Measurements from ENCODE around the gene ERP44. TPM values are rescaled to one million over a fixed set of nuclear protein-coding genes. Genes with fewer than 3 reads are reported as not detected.

ERP44 gene
- total and polyA plus RNA-seq, 7 experiments from 2014 or later: 9.8 to 38.2 (median 16.0) TPM

DNA sequence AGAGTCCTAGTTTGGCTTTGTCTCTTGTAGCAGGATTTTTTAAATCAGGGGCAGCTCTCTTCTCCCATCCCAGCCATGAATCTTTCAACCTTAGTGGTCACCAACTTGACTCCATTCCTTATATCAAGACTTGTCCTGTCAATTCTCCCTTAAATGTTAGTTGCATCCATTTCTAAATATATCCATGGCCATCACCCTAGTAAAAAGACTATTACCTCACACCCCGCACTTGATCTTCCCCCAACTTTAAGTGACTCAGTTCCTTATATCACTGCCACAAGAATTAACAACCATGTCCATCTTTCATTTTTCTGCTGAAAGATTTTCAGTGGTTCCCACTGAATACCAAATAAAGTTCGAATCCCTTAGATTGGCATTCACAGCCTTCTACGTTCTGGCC lies 125.3 kb downstream of the ERP44 start:
- Mint-ChIP-seq H3K4me1 (no peaks in the 10 kb centered on the region), H3K27ac (no peak overlapping the region), H3K9me3 (no peaks in the 10 kb centered on the region), H3K4me3 (no peak overlapping the region), H3K27me3 (no peaks in the 10 kb centered on the region), H3K36me3 (peaks cover 4 to 34% (median 18%) of the 10 kb centered on the region in 5 donors)
- no peak overlapping the region for H3K27ac ChIP-seq (ENCODE audit: low read depth, low read length)
- H3K27me3 ChIP-seq (ENCODE audit: control insufficient read depth in 2 of 2, insufficient read depth in 2 of 2, low read length in 2 of 2): no peaks in the 10 kb centered on the region
- H3K9me3 ChIP-seq (ENCODE audit: control insufficient read depth in 2 of 3, low read length in 3 of 3): no peaks in the 10 kb centered on the region
- intact Hi-C loops (cut with micrococcal nuclease): no loop called here
- ATAC-seq (no peak), DNase-seq (no peak)
- ChIA-PET CTCF (no interaction called here), POLR2A (no interaction called here)
- peaks cover 2 to 6% (median 6%) of the 10 kb centered on the region in 3 experiments for H3K36me3 ChIP-seq (ENCODE audit: control insufficient read depth in 2 of 3, insufficient read depth in 3 of 3, low read length in 3 of 3)
- no peak overlapping the region for H3K4me3 ChIP-seq (ENCODE audit: low read length)
- H3K4me1 ChIP-seq (ENCODE audit: control insufficient read depth in 2 of 2, insufficient read depth in 2 of 2, low read length in 2 of 2): no peaks in the 10 kb centered on the region

DNA sequence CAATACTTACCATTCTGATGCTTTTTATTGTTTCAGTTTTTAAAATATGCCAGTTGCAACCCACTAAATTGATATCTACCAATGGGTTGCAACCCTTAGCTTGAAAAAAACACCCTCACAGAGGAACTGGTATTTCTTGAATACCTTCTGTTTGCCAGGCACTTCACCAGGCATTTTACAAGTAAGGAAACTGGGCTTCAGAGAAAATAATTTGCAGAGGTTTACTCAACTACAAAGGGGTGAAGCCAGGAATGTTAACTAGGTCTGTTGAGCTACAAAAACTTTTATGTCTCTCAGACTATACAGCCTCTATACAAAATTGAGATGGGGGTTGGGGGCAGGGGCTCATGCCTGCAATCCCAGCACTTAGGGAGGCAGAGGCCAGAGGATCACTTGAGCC lies 127.4 kb downstream of the ERP44 start:
- no peaks in the 10 kb centered on the region for H3K4me1 Mint-ChIP-seq
- H3K4me3 Mint-ChIP-seq: no peak overlapping the region
- H3K27ac Mint-ChIP-seq: no peak overlapping the region
- H3K36me3 ChIP-seq (ENCODE audit: control insufficient read depth in 2 of 3, insufficient read depth in 3 of 3, low read length in 3 of 3): peaks cover 6 to 20% (median 6%) of the 10 kb centered on the region in 3 experiments
- intact Hi-C loops (cut with micrococcal nuclease): no loop called here
- no peak overlapping the region for H3K4me3 ChIP-seq (ENCODE audit: low read length)
- DNase-seq: no peak
- H3K4me1 ChIP-seq (ENCODE audit: control insufficient read depth in 2 of 2, insufficient read depth in 2 of 2, low read length in 2 of 2): no peaks in the 10 kb centered on the region
- no peaks in the 10 kb centered on the region for H3K9me3 ChIP-seq (ENCODE audit: control insufficient read depth in 2 of 3, low read length in 3 of 3)
- ChIA-PET CTCF (no interaction called here), POLR2A (no interaction called here)
- H3K36me3 Mint-ChIP-seq: peaks cover 8 to 46% (median 28%) of the 10 kb centered on the region in 5 donors
- no peaks in the 10 kb centered on the region for H3K27me3 Mint-ChIP-seq
- no peaks in the 10 kb centered on the region for H3K9me3 Mint-ChIP-seq
- no peak overlapping the region for H3K27ac ChIP-seq (ENCODE audit: low read depth, low read length)
- ATAC-seq: no peak
- no peaks in the 10 kb centered on the region for H3K27me3 ChIP-seq (ENCODE audit: control insufficient read depth in 2 of 2, insufficient read depth in 2 of 2, low read length in 2 of 2)

- Histone ChIP-seq H3K4me3 (ENCODE audit: low read length) (no peak overlapping the region), H3K27ac (ENCODE audit: low read depth, low read length) (no peak overlapping the region), H3K36me3 (ENCODE audit: control insufficient read depth in 2 of 3, insufficient read depth in 3 of 3, low read length in 3 of 3) (peaks cover 6 to 20% (median 6%) of the 10 kb centered on the region in 3 experiments), H3K27me3 (ENCODE audit: control insufficient read depth in 2 of 2, insufficient read depth in 2 of 2, low read length in 2 of 2) (no peaks in the 10 kb centered on the region), H3K9me3 (ENCODE audit: control insufficient read depth in 2 of 3, low read length in 3 of 3) (no peaks in the 10 kb centered on the region), H3K4me1 (ENCODE audit: control insufficient read depth in 2 of 2, insufficient read depth in 2 of 2, low read length in 2 of 2) (no peaks in the 10 kb centered on the region)
- DNase-seq: no peak
- Mint-ChIP-seq H3K27ac (no peak overlapping the region), H3K4me3 (no peak overlapping the region), H3K36me3 (peaks cover 8 to 47% (median 34%) of the 10 kb centered on the region in 5 donors), H3K9me3 (no peaks in the 10 kb centered on the region), H3K4me1 (no peaks in the 10 kb centered on the region), H3K27me3 (no peaks in the 10 kb centered on the region)
- POLR2A ChIA-PET: no interaction called here
- intact Hi-C loops (cut with micrococcal nuclease): no loop called here
- no peak for ATAC-seq
- CTCF ChIA-PET: no interaction called here
Observed at GRCh38 chr9:99970481-99970880, 128.3 kb downstream of the ERP44 start.

- ATAC-seq (no peak), DNase-seq (no peak)
- Mint-ChIP-seq H3K9me3 (no peaks in the 10 kb centered on the region), H3K4me3 (no peak overlapping the region), H3K27me3 (no peaks in the 10 kb centered on the region), H3K4me1 (no peaks in the 10 kb centered on the region), H3K27ac (peak overlapping the region in 4 of 9 donors; percentile 8 to 39 (median 23)), H3K36me3 (peaks cover 11 to 59% (median 39%) of the 10 kb centered on the region in 5 donors)
- H3K36me3 ChIP-seq (ENCODE audit: control insufficient read depth in 2 of 3, insufficient read depth in 3 of 3, low read length in 3 of 3): peaks cover 6 to 25% (median 6%) of the 10 kb centered on the region in 3 experiments
- CTCF ChIA-PET: no interaction called here
- POLR2A ChIA-PET: no interaction called here
- H3K27ac ChIP-seq (ENCODE audit: low read depth, low read length): no peak overlapping the region
- intact Hi-C loops (cut with micrococcal nuclease): no loop called here
- no peaks in the 10 kb centered on the region for H3K9me3 ChIP-seq (ENCODE audit: control insufficient read depth in 2 of 3, low read length in 3 of 3)
- no peaks in the 10 kb centered on the region for H3K4me1 ChIP-seq (ENCODE audit: control insufficient read depth in 2 of 2, insufficient read depth in 2 of 2, low read length in 2 of 2)
- no peaks in the 10 kb centered on the region for H3K27me3 ChIP-seq (ENCODE audit: control insufficient read depth in 2 of 2, insufficient read depth in 2 of 2, low read length in 2 of 2)
- no peak overlapping the region for H3K4me3 ChIP-seq (ENCODE audit: low read length)
Observed at GRCh38 chr9:99967457-99967856, 131.3 kb downstream of the ERP44 start.

DNA sequence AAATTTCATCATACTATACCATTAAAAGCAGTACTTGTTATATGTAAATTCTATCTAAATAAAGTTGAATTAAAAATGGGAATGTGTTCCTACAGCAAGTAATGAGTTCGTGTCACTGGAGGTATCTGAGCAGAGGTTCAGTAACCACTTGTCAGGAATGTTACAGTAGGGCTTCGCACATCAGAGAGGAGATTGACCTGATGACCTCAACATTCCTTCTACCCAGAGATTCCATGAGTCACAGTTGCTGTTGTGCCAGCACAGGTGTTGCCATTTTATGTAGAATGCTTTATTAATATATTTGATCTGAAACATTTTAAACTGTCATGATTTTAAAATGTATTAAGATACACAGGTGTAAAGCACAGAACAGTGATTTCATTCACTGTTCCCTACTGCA lies 132.1 kb downstream of the ERP44 start:
- H3K36me3 ChIP-seq (ENCODE audit: control insufficient read depth in 2 of 3, insufficient read depth in 3 of 3, low read length in 3 of 3): peaks cover 6 to 30% (median 6%) of the 10 kb centered on the region in 3 experiments
- intact Hi-C loops (cut with micrococcal nuclease): no loop called here
- H3K4me3 Mint-ChIP-seq: no peak overlapping the region
- H3K27ac Mint-ChIP-seq: peak overlapping the region in 1 of 9 donors; percentile 49
- H3K27ac ChIP-seq (ENCODE audit: low read depth, low read length): no peak overlapping the region
- DNase-seq (no peak), ATAC-seq (no peak)
- POLR2A ChIA-PET: no interaction called here
- H3K27me3 ChIP-seq (ENCODE audit: control insufficient read depth in 2 of 2, insufficient read depth in 2 of 2, low read length in 2 of 2): no peaks in the 10 kb centered on the region
- no peaks in the 10 kb centered on the region for H3K4me1 Mint-ChIP-seq
- H3K27me3 Mint-ChIP-seq: no peaks in the 10 kb centered on the region
- H3K9me3 ChIP-seq (ENCODE audit: control insufficient read depth in 2 of 3, low read length in 3 of 3): no peaks in the 10 kb centered on the region
- no peaks in the 10 kb centered on the region for H3K4me1 ChIP-seq (ENCODE audit: control insufficient read depth in 2 of 2, insufficient read depth in 2 of 2, low read length in 2 of 2)
- CTCF ChIA-PET: no interaction called here
- H3K4me3 ChIP-seq (ENCODE audit: low read length): no peak overlapping the region
- H3K36me3 Mint-ChIP-seq: peaks cover 14 to 64% (median 39%) of the 10 kb centered on the region in 5 donors
- no peaks in the 10 kb centered on the region for H3K9me3 Mint-ChIP-seq

GRCh38 chr9:99966001-99966400 lies 132.8 kb downstream of the ERP44 start:
- Histone ChIP-seq H3K4me1 (ENCODE audit: control insufficient read depth in 2 of 2, insufficient read depth in 2 of 2, low read length in 2 of 2) (no peaks in the 10 kb centered on the region), H3K27ac (ENCODE audit: low read depth, low read length) (no peak overlapping the region), H3K27me3 (ENCODE audit: control insufficient read depth in 2 of 2, insufficient read depth in 2 of 2, low read length in 2 of 2) (no peaks in the 10 kb centered on the region), H3K36me3 (ENCODE audit: control insufficient read depth in 2 of 3, insufficient read depth in 3 of 3, low read length in 3 of 3) (peaks cover 6 to 37% (median 6%) of the 10 kb centered on the region in 3 experiments), H3K4me3 (ENCODE audit: low read length) (no peak overlapping the region), H3K9me3 (ENCODE audit: control insufficient read depth in 2 of 3, low read length in 3 of 3) (no peaks in the 10 kb centered on the region)
- H3K9me3 Mint-ChIP-seq: no peaks in the 10 kb centered on the region
- ATAC-seq: no peak
- H3K4me3 Mint-ChIP-seq: no peak overlapping the region
- H3K27ac Mint-ChIP-seq: peak overlapping the region in 2 of 9 donors; percentile 49 to 51
- intact Hi-C loops (cut with micrococcal nuclease): no loop called here
- H3K4me1 Mint-ChIP-seq: no peaks in the 10 kb centered on the region
- no peaks in the 10 kb centered on the region for H3K27me3 Mint-ChIP-seq
- CTCF ChIA-PET: no interaction called here
- no peak for DNase-seq
- POLR2A ChIA-PET: no interaction called here
- H3K36me3 Mint-ChIP-seq: peaks cover 21 to 71% (median 43%) of the 10 kb centered on the region in 5 donors

DNA sequence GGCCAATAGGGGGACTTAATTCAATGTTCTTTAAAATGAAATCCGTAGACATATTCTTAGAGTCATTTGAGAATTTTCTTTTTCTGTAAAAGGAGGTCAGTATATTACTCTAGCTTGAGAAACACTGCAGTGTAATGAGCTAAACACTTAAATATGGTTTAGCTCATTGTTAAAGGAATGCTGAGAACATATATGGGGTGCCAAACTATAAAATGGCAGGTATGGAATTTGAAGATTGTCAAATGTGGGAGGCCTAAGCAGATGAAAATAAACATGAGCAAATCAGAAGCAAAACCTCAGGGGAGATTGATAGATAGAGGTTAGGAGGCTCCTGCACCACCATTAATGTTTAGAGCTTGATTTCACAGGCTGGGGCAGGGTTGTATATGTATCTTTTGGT lies 134.5 kb downstream of the ERP44 start:
- POLR2A ChIA-PET: no interaction called here
- H3K9me3 ChIP-seq (ENCODE audit: control insufficient read depth in 2 of 3, low read length in 3 of 3): no peaks in the 10 kb centered on the region
- Mint-ChIP-seq H3K36me3 (peaks cover 23 to 67% (median 33%) of the 10 kb centered on the region in 5 donors), H3K4me3 (no peak overlapping the region), H3K4me1 (no peaks in the 10 kb centered on the region), H3K27ac (no peak overlapping the region), H3K27me3 (no peaks in the 10 kb centered on the region), H3K9me3 (no peaks in the 10 kb centered on the region)
- H3K36me3 ChIP-seq (ENCODE audit: control insufficient read depth in 2 of 3, insufficient read depth in 3 of 3, low read length in 3 of 3): peaks cover 0 to 43% (median 9%) of the 10 kb centered on the region in 3 experiments
- CTCF ChIA-PET: interaction anchor here (0.7 kb wide), 1 partner anchor 15 kb away, joined by 6 read pairs; no protein-coding TSS in a partner anchor
- DNase-seq: no peak
- no peak overlapping the region for H3K27ac ChIP-seq (ENCODE audit: low read depth, low read length)
- no peak for ATAC-seq
- H3K4me1 ChIP-seq (ENCODE audit: control insufficient read depth in 2 of 2, insufficient read depth in 2 of 2, low read length in 2 of 2): no peaks in the 10 kb centered on the region
- no peaks in the 10 kb centered on the region for H3K27me3 ChIP-seq (ENCODE audit: control insufficient read depth in 2 of 2, insufficient read depth in 2 of 2, low read length in 2 of 2)
- intact Hi-C loops (cut with micrococcal nuclease): no loop called here
- no peak overlapping the region for H3K4me3 ChIP-seq (ENCODE audit: low read length)

Measured in naive thymus-derived CD4-positive, alpha-beta T cell (primary cell).